ENCODE results near the gene PLPP3.

The PLPP3 gene

GRCh38 chr1:56576880-56577405, 2.4 kb downstream of the PLPP3 start:
- in situ Hi-C loops (cut with MboI; ENCODE audit: low sequenced_read_pairs) = no loop called here

GRCh38 chr1:56575865-56576264, 3.5 kb downstream of the PLPP3 start:
- in situ Hi-C loops (cut with MboI; ENCODE audit: low sequenced_read_pairs) = no loop called here

DNA sequence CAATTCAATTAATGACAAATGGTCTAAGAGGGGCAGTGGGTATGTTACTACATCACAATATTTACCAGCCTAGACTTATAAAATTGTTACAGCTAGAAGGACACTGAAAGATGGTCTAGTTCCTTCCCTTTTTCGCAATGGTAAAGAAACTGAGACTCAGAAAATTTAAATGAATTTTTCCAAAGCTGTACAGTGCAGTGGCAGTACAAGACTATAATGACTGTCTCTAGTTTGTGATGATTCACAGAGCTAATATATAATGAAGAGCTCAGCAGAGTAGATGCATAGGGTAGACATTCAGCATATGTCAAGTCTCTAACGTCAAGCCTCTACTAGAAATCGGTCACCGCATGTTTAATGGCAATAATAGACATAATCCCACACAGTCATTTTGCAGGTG, 4.6 kb downstream of the PLPP3 start:
- in situ Hi-C loops (cut with MboI; ENCODE audit: low sequenced_read_pairs) = no loop called here

- in situ Hi-C loops (cut with MboI; ENCODE audit: low sequenced_read_pairs) = no loop called here
Measured at GRCh38 chr1:56573311-56573710, 6.1 kb downstream of the PLPP3 start.

DNA sequence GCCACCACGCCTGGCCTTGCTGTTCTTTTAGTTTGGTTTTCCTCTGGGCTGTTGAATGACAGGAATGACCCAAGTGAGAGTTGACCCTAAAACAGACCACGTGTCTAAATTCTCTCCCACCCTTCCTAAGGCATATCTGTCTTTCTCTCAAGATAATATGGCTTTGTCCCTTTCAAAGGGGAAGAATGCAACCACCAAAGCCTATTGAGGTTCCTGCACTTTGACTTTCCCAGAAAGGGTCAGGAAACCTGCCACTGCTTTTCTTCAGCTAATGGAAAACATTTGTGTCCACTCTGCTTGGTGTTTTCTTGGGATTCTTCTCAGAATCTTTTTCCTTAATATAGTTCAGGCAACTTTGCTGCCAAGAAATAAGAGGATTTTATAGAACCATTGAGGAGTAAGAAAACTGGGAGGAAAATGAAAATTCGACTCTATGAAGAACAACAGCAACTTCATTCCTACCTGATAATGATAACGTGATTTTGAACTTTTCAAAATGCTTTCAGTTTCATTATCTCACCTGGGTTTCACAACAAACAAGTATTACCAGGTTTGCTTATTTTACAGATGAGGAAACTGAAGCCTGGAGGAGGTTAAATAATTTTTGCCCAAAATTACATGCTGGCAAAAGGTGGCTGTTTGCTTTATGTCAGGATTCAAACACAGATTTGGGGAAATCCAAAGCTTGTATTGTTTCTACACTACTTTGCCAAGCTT, 6.9 kb downstream of the PLPP3 start:
- in situ Hi-C loops (cut with MboI; ENCODE audit: low sequenced_read_pairs) = no loop called here

DNA sequence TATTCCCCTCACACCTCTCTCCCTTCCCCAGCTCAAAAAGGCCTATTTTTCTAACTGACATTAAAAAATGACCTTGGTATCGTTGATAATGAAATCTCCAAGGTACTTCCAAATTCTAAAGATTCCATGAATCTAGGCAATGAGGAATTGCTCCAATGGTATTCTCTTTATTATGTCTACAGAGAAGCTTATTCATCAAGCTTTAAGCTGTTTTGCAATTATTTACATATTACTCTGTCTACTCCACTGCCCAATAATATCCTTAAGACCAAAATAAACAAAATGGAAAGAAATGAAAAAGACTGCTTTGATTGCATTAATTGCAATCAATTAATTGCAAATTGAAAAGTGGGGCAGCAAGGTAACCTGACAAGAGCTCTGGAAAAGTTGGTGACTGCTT, 7.9 kb downstream of the PLPP3 start:
- in situ Hi-C loops (cut with MboI; ENCODE audit: low sequenced_read_pairs) = no loop called here

DNA sequence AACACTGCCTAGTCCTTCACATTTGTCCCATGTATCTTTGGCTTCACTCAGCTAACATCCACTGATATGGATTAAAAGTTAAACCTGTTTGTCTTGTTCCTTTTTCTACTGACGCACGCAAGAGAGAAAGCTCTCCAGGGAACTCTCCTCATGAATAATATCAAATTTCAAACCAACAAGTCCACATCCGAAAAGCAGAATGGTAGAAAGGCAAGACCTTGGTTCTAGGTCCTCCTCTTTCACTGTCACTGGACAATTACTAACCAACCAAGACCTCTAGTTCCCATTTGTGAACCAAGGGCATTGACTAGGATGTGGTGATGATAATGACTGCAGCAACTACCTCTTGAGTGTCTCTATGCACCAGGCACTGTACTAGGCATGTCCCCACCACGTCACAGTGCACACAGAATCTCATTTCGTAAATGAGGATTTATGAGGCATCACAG, 8.4 kb downstream of the PLPP3 start:
- in situ Hi-C loops (cut with MboI; ENCODE audit: low sequenced_read_pairs) = no loop called here

DNA sequence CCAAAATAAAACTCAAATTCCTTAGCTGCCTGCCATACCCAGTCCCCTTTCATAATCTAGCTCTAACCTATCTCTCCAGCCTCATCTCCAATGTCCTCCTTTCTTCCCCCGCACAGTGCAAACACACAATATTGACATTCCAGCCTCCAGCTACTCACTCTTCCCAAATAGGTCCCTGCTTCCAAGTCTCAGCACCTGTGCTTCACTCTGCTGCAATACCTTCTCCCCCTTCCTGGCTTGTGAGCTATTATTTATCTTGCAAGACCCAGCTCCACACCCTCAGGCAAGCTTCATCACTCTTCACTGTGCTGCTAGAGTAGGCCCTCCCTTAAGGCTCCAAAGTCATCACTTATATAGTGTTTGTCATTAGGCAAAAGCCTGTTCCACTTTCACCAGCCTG, 9.7 kb downstream of the PLPP3 start:
- in situ Hi-C loops (cut with MboI; ENCODE audit: low sequenced_read_pairs) = no loop called here

DNA sequence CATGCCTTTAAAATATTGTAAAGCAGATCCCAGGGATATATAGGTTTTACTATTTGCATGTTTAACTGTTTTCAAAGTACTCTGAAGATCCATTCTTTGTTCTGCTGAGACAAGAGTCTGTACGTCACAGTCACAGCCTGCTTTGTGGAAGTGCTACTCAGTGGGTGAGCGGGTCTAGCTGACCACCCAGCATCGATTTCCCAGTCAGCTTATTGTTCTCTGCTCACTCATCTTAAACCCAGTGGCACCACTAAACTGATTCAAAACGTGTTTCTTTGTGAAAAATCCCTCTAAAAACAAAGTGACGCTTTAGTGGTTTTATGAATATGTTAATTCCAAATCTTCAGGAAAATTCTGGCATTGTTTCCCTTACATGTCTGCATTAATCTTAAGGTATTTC, 12.4 kb downstream of the PLPP3 start:
- in situ Hi-C loops (cut with MboI; ENCODE audit: low sequenced_read_pairs) = no loop called here

- in situ Hi-C loops (cut with MboI; ENCODE audit: low sequenced_read_pairs) = no loop called here
Measured at GRCh38 chr1:56566061-56566744, 13.2 kb downstream of the PLPP3 start.

- in situ Hi-C loops (cut with MboI; ENCODE audit: low sequenced_read_pairs) = no loop called here
Measured at GRCh38 chr1:56564615-56565014, 14.7 kb downstream of the PLPP3 start.

GRCh38 chr1:56563568-56563967, 15.8 kb downstream of the PLPP3 start:
- in situ Hi-C loops (cut with MboI; ENCODE audit: low sequenced_read_pairs) = no loop called here

GRCh38 chr1:56562891-56563452, 16.4 kb downstream of the PLPP3 start:
- in situ Hi-C loops (cut with MboI; ENCODE audit: low sequenced_read_pairs) = no loop called here

DNA sequence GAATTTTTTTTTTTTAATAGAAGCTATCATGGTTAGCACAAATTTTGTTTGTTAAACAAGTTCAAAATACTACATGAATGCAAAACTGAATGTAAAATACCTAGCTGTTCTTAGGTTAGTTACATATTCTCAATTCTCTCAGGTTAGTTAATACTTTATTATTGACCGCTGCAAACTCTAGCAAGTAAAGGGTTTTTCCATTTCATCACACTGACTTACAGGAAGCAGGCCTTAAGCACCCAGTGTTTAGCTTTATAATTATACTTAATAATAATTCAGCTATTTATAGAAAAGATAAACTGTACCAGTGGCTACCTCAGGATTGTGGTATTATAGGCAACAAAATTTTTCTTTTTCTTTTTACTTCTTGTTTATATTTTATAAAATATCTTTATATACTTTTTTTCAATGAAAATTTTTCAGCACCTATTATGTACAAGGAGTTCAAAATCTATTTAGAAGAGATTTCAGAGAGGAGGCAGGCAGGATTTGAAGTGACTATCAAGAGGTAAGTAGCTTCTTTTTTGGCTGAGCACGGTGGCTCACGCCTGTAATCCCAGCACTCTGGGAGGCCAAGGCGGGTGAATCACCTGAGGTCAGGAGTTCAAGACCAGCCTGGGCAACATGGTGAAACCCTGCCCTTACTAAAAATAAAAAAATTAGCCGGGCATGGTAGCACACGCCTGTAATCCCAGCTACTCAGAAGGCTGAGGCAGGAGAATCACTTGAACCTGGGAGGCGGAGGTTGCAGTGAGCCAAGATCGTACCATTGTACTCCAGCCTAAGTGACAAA, 17.9 kb downstream of the PLPP3 start:
- in situ Hi-C loops (cut with MboI; ENCODE audit: low sequenced_read_pairs) = no loop called here

- in situ Hi-C loops (cut with MboI; ENCODE audit: low sequenced_read_pairs) = no loop called here
Measured at GRCh38 chr1:56557746-56558145, 21.6 kb downstream of the PLPP3 start.

- in situ Hi-C loops (cut with MboI; ENCODE audit: low sequenced_read_pairs) = no loop called here
Measured at GRCh38 chr1:56555448-56555847, 23.9 kb downstream of the PLPP3 start.

- in situ Hi-C loops (cut with MboI; ENCODE audit: low sequenced_read_pairs) = no loop called here
Measured at GRCh38 chr1:56553046-56553445, 26.3 kb downstream of the PLPP3 start.

- in situ Hi-C loops (cut with MboI; ENCODE audit: low sequenced_read_pairs) = no loop called here
Measured at GRCh38 chr1:56552349-56552748, 27.0 kb downstream of the PLPP3 start.

DNA sequence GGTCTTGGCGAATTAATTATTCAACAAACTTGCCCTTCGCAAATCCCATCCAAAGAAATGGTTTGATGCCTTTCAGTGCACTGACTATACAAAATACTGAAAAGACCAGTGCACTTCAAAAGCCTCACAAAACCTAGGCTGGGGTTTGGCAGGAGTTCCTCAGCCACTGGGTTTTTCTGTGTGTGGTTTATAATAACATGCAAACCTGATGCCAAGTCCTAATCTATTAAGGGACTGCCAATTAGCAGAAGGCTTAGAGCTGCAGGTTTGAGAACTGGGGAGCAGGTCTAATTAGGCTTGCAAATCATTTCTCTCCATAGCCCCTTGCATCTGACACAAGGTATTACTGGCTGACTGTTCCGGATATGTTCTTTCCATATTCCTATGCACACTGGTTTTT, 27.7 kb downstream of the PLPP3 start:
- in situ Hi-C loops (cut with MboI; ENCODE audit: low sequenced_read_pairs) = no loop called here

GRCh38 chr1:56550859-56551188, 28.5 kb downstream of the PLPP3 start:
- in situ Hi-C loops (cut with MboI; ENCODE audit: low sequenced_read_pairs) = no loop called here

DNA sequence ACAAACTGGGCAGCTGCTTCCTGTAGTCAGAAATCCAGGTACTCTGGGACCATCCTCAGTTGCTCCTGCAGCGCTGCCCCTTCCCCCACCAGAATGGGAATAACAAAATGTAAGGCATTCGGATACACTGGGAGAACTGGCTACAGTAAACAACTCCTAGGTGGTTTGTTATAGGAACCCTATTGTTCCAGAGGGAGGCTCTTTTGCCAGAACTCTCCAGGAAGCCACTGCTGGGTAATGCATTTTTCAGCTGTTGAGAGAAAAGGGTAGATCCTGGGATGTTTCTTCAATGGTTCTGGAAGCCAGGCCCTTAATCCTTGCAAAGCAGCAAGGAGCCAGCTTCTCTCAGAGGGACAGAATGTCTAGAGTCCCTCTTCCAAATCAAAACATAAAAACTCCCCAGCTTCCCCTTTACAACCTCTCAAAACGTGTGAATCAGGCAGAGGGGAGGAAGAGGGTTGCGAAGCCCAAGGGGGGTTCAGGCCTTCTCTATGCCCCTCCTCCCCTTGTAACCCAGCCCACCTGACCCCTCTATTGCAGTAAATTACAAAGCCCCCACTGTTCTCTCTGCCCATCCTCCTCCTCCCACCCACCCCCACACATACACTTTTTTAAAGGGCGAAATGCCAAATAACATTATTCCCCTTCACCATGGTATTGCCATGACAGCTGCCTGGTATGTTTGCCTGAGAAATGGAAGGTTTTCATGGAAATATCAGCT, 29.1 kb downstream of the PLPP3 start:
- in situ Hi-C loops (cut with MboI; ENCODE audit: low sequenced_read_pairs) = no loop called here
